GM12878 (cell line): Measurements from ENCODE around the gene SCRN2.

Experiments used
- BCL11A ChIP-seq: IDR thresholded peaks from 2 replicates; pipeline ENCODE4 v1.6.1; 2011; ENCODE audit warnings: low read depth, low read length
- CEBPB ChIP-seq, 2 experiments: fragments of 150-350 bp in 1 of 2; IDR thresholded peaks; 2 replicates each; pipeline ENCODE4 v1.6.1; 2012 to 2014; ENCODE audit warnings: low read depth in 2 of 2, low read length in 2 of 2, borderline replicate concordance in 1 of 2, inconsistent platforms in 1 of 2
- E4F1 ChIP-seq: fragments of 450-650 bp; IDR thresholded peaks from 2 replicates; pipeline ENCODE4 v1.6.1; 2018; ENCODE audit warnings: borderline replicate concordance, mild to moderate bottlenecking; ENCODE audit not compliant: partially characterized antibody
- POLR2A ChIP-seq: IDR thresholded peaks from 2 replicates; pipeline ENCODE4 v1.6.1; 2011; ENCODE audit warnings: low read depth, mild to moderate bottlenecking, low read length
- RFX5 ChIP-seq: IDR thresholded peaks from 2 replicates; pipeline ENCODE4 v1.6.1; 2011; ENCODE audit warnings: low read depth, low read length, improper control_type of control experiment
- TAF1 ChIP-seq: IDR thresholded peaks from 2 replicates; pipeline ENCODE4 v1.6.1; 2011; ENCODE audit warnings: mild to moderate bottlenecking, low read depth, low read length, borderline replicate concordance
- YY1 ChIP-seq: IDR thresholded peaks from 2 replicates; pipeline ENCODE4 v1.6.1; 2011; ENCODE audit warnings: low read depth, mild to moderate bottlenecking, low read length
- ZNF217 ChIP-seq: fragments of 450-650 bp; IDR thresholded peaks from 2 replicates; pipeline ENCODE4 v1.6.1; 2017; ENCODE audit warnings: antibody characterized with exemption, mild to moderate bottlenecking

DNA sequence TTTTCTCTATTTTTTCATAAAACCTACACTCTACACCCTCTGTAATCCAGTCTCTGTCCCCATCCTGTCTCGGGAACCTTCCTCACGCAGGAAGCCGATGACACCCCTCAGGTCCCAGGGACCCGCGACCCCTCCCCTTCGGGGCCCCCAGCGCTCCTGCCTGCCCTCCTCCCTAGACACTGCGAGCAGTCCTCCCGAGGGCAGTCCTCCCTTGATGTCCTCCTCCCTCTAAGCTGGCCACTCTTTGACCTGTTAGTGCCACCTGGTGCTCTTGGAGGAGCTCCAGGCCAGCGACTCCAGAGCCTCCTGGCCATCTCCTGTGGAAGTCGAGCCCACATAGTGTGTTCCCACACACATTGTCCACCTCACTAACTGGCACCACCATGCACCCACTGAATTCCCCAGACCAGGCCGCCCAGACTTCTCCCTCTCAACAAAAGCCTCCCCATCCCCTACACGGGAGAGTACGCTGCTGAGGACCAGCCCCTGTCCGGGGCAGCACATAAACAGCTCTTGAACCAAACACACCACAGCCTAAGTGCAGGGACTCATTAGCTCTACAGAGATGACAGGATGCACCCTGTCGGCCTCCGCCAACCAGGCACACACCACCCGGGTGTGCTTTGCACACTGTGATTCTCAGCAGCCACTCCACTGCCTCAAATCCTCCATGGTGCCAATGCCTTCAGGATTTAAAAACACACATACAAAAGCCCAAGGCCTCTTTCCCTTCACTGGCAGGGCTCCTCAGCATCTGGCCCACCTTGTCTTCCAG is 28.7 kb downstream of the SCRN2 start:
- TF ChIP-seq E4F1 (no peak), BCL11A (no peak), RFX5 (no peak), CEBPB (IDR thresholded peaks at IDR 0.05; ENCODE audit: borderline replicate concordance in 1 of 2, low read depth in 2 of 2, low read length in 2 of 2) (no peak), TAF1 (no peak), POLR2A (no peak), ZNF217 (no peak), YY1 (no peak)
